ENCODE results near the gene SOD2. TPM values are rescaled to one million over a fixed set of nuclear protein-coding genes. Genes with fewer than 3 reads are reported as not detected.

Gene SOD2
- total and polyA plus RNA-seq, 2 donors (not counting 3 experiments of a cell fraction or from before 2014, with no cell fraction given): 31.6 to 62.7 TPM

DNA sequence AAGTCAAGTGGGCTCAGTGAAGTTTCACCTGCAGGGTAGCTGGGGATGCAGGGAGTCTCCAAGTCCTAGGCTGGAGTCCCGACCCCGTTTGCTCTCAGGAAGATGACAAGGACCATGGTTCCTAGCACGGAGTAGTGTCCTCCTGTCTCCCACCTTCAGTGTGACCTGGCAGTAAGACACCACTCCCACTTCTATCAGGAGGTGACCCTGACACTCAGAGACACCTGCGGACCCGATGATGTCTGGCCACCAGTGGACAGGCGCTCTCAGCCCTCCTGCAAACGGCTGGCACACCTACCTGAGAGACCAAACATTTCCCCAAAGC lies 1.1 kb downstream of the SOD2 start:
- TF ChIP-seq, protein P1, sequence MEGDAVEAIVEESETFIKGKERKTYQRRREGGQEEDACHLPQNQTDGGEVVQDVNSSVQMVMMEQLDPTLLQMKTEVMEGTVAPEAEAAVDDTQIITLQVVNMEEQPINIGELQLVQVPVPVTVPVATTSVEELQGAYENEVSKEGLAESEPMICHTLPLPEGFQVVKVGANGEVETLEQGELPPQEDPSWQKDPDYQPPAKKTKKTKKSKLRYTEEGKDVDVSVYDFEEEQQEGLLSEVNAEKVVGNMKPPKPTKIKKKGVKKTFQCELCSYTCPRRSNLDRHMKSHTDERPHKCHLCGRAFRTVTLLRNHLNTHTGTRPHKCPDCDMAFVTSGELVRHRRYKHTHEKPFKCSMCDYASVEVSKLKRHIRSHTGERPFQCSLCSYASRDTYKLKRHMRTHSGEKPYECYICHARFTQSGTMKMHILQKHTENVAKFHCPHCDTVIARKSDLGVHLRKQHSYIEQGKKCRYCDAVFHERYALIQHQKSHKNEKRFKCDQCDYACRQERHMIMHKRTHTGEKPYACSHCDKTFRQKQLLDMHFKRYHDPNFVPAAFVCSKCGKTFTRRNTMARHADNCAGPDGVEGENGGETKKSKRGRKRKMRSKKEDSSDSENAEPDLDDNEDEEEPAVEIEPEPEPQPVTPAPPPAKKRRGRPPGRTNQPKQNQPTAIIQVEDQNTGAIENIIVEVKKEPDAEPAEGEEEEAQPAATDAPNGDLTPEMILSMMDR (IDR thresholded peaks at IDR 0.05; ENCODE audit: extremely low read depth in 1 of 2, insufficient read depth in 1 of 2, low read depth in 1 of 2, low read length in 2 of 2): no peak
- no peak for TF ChIP-seq FOS (IDR thresholded peaks at IDR 0.05; ENCODE audit: borderline replicate concordance, insufficient read depth, low read length)
- TF ChIP-seq JUN (IDR thresholded peaks at IDR 0.05; ENCODE audit: borderline replicate concordance, insufficient read depth, insufficient read length, low read depth): no peak
- TF ChIP-seq MYC (IDR thresholded peaks at IDR 0.05; ENCODE audit: low read depth, low read length): no peak
- TF ChIP-seq POLR2AphosphoS5 (IDR thresholded peaks at IDR 0.05; ENCODE audit: insufficient read depth, low read depth, low read length): no peak
- TF ChIP-seq EZH2 (IDR thresholded peaks at IDR 0.05; ENCODE audit: borderline replicate concordance, low read depth, low read length, severe bottlenecking): no peak
- TF ChIP-seq POLR2A (IDR thresholded peaks at IDR 0.05; ENCODE audit: low read depth, low read length): no peak
- TF ChIP-seq, protein P2, sequence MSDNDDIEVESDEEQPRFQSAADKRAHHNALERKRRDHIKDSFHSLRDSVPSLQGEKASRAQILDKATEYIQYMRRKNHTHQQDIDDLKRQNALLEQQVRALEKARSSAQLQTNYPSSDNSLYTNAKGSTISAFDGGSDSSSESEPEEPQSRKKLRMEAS (IDR thresholded peaks at IDR 0.05; ENCODE audit: insufficient read depth, insufficient read length): no peak
- no peak for TF ChIP-seq GATA2 (IDR thresholded peaks at IDR 0.05; ENCODE audit: insufficient read depth, insufficient read length, low read depth, low read length)
- DNase-seq (ENCODE audit: low read depth, low spot score) (no peak), FAIRE-seq (no peak)
- H3K4me2 ChIP-seq (ENCODE audit: insufficient read depth, low read length): peak overlapping the region; percentile 86
- H3K9me3 ChIP-seq (replicated peaks; ENCODE audit: control insufficient read depth, insufficient read depth, low read length): no peaks in the 10 kb centered on the region
- peak overlapping the region; percentile 43 for H3K9ac ChIP-seq (replicated peaks; ENCODE audit: extremely low read depth, insufficient read depth, low read length)
- no peaks in the 10 kb centered on the region for H4K20me1 ChIP-seq (replicated peaks; ENCODE audit: control insufficient read depth, extremely low read depth, insufficient read depth, low read length)
- peaks cover 13% of the 10 kb centered on the region for H3K79me2 ChIP-seq (ENCODE audit: control insufficient read depth, insufficient read depth, low read length)
- BruUV-seq (replicated peaks): TSS peak; percentile 48
- H3K4me1 ChIP-seq (ENCODE audit: control insufficient read depth, extremely low read depth, insufficient read depth, low read length): peaks cover 27% of the 10 kb centered on the region
- H2AFZ ChIP-seq (ENCODE audit: low read depth, low read length): peak overlapping the region; percentile 28
- intact Hi-C loops (cut with micrococcal nuclease): loop anchor here (1.0 to 10.0 kb wide), 6 partner anchors 70 to 843 kb away; partner anchors contain the start of gene ACAT2
- no peaks in the 10 kb centered on the region for H3K27me3 ChIP-seq (ENCODE audit: control insufficient read depth in 2 of 2, insufficient read depth in 2 of 2, low read length in 2 of 2)
- H3K4me3 ChIP-seq (replicated peaks in 1 of 3; ENCODE audit: insufficient read depth in 1 of 3, low read depth in 1 of 3, low read length in 3 of 3): peak overlapping the region in 2 of 3 experiments; percentile 58 to 78
- ChIA-PET CTCF (interaction anchor here (0.7 to 2.3 kb wide), 18 partner anchors 9 to 518 kb away, joined by 3 to 15 read pairs (median 5); partner anchors contain the start of genes MRPL18, TCP1 and WTAP), POLR2A (interaction anchor here (0.6 to 2.4 kb wide), 3 partner anchors 35 to 345 kb away, joined by 3 to 18 read pairs (median 4); partner anchors contain the start of gene WTAP)
- H3K36me3 ChIP-seq (ENCODE audit: control insufficient read depth in 2 of 2, extremely low read depth in 1 of 2, insufficient read depth in 2 of 2, low read length in 2 of 2): peaks cover 2 to 3% of the 10 kb centered on the region in 2 experiments
- H3K9me1 ChIP-seq (replicated peaks; ENCODE audit: control insufficient read depth, extremely low read depth, insufficient read depth, low read length): no peaks in the 10 kb centered on the region
- H3K27ac ChIP-seq (ENCODE audit: insufficient read depth, low read depth, low read length): peak overlapping the region; percentile 30
- dilution Hi-C loops (cut with MboI; ENCODE audit: extremely low pct_ligation_motif_present, low sequenced_read_pairs): no loop called here
